IPS-15b (cell line): ENCODE measurements around the gene RHCE.
"Not testable (repeated sequence)": the region's sequence is repeated elsewhere in the genome, so short reads cannot be mapped to it uniquely, and the experiment has no call there.

Source experiments
- H3K27me3 ChIP-seq: one replicate; pipeline ENCODE4 v1.6.1; 2013; ENCODE audit warnings: low read length; ENCODE audit not compliant: control insufficient read depth, insufficient read depth
- H3K36me3 ChIP-seq: one replicate; pipeline ENCODE4 v1.6.1; 2013; ENCODE audit warnings: low read length; ENCODE audit not compliant: control insufficient read depth, insufficient read depth
- H3K4me1 ChIP-seq: one replicate; pipeline ENCODE4 v1.6.1; 2013; ENCODE audit warnings: mild to moderate bottlenecking, low read length; ENCODE audit not compliant: control insufficient read depth, insufficient read depth
- H3K4me3 ChIP-seq: one replicate; pipeline ENCODE4 v1.5.1; 2013; ENCODE audit warnings: low read depth, low read length
- H3K9ac ChIP-seq: one replicate; pipeline ENCODE4 v1.6.1; 2013; ENCODE audit warnings: low read depth, mild to moderate bottlenecking, low read length
- H3K9me3 ChIP-seq: one replicate; pipeline ENCODE4 v1.6.1; 2013; ENCODE audit warnings: mild to moderate bottlenecking, low read length; ENCODE audit not compliant: control insufficient read depth, insufficient read depth

Gene RHCE

GRCh38 chr1:25383875-25384274, 36.8 kb downstream of the RHCE start:
- not testable (repeated sequence) for H3K4me1 ChIP-seq, H3K9ac ChIP-seq, H3K27me3 ChIP-seq, H3K9me3 ChIP-seq, H3K36me3 ChIP-seq, H3K4me3 ChIP-seq

- not testable (repeated sequence) for H3K9ac ChIP-seq, H3K36me3 ChIP-seq, H3K27me3 ChIP-seq, H3K4me3 ChIP-seq, H3K4me1 ChIP-seq, H3K9me3 ChIP-seq
These were observed 37.5 kb downstream of the RHCE start for GRCh38 chr1:25383090-25383489.

- not testable (repeated sequence) for H3K4me3 ChIP-seq, H3K27me3 ChIP-seq, H3K4me1 ChIP-seq, H3K9ac ChIP-seq, H3K9me3 ChIP-seq, H3K36me3 ChIP-seq
These were observed 38.1 kb downstream of the RHCE start for GRCh38 chr1:25382543-25382942.

- not testable (repeated sequence) for H3K9me3 ChIP-seq, H3K9ac ChIP-seq, H3K36me3 ChIP-seq, H3K4me3 ChIP-seq, H3K27me3 ChIP-seq, H3K4me1 ChIP-seq
These were observed 42.3 kb downstream of the RHCE start for GRCh38 chr1:25378367-25378766.

GRCh38 chr1:25371757-25372156, 48.9 kb downstream of the RHCE start:
- H3K9ac ChIP-seq, H3K4me3 ChIP-seq, H3K36me3 ChIP-seq, H3K9me3 ChIP-seq, H3K27me3 ChIP-seq, H3K4me1 ChIP-seq: not testable (repeated sequence)

GRCh38 chr1:25369691-25370271, 50.8 kb downstream of the RHCE start:
- not testable (repeated sequence) for H3K9ac ChIP-seq, H3K4me3 ChIP-seq, H3K9me3 ChIP-seq, H3K36me3 ChIP-seq, H3K4me1 ChIP-seq, H3K27me3 ChIP-seq

GRCh38 chr1:25369241-25369640, 51.4 kb downstream of the RHCE start:
- no peaks in the 10 kb centered on the region for H3K27me3 ChIP-seq
- H3K9ac ChIP-seq: no peak overlapping the region
- no peaks in the 10 kb centered on the region for H3K9me3 ChIP-seq
- no peaks in the 10 kb centered on the region for H3K36me3 ChIP-seq
- peaks cover 3% of the 10 kb centered on the region for H3K4me1 ChIP-seq
- no peak overlapping the region for H3K4me3 ChIP-seq

- H3K36me3 ChIP-seq, H3K4me3 ChIP-seq, H3K9ac ChIP-seq, H3K27me3 ChIP-seq, H3K4me1 ChIP-seq, H3K9me3 ChIP-seq: not testable (repeated sequence)
These were observed 57.7 kb downstream of the RHCE start for GRCh38 chr1:25362634-25363559.

GRCh38 chr1:25361901-25362300, 58.7 kb downstream of the RHCE start:
- Histone ChIP-seq H3K4me1 (no peaks in the 10 kb centered on the region), H3K9ac (no peak overlapping the region), H3K9me3 (no peaks in the 10 kb centered on the region), H3K4me3 (no peak overlapping the region), H3K27me3 (no peaks in the 10 kb centered on the region), H3K36me3 (peaks cover 8% of the 10 kb centered on the region)

- Histone ChIP-seq H3K4me3 (no peak overlapping the region), H3K4me1 (no peaks in the 10 kb centered on the region), H3K36me3 (peaks cover 8% of the 10 kb centered on the region), H3K9me3 (no peaks in the 10 kb centered on the region), H3K9ac (no peak overlapping the region), H3K27me3 (no peaks in the 10 kb centered on the region)
These were observed 59.7 kb downstream of the RHCE start for GRCh38 chr1:25360596-25361581.

GRCh38 chr1:25356848-25357247, 63.8 kb downstream of the RHCE start:
- H3K4me1 ChIP-seq: no peaks in the 10 kb centered on the region
- H3K9me3 ChIP-seq: no peaks in the 10 kb centered on the region
- peaks cover 19% of the 10 kb centered on the region for H3K36me3 ChIP-seq
- no peaks in the 10 kb centered on the region for H3K27me3 ChIP-seq
- no peak overlapping the region for H3K9ac ChIP-seq
- H3K4me3 ChIP-seq: no peak overlapping the region
